ENCODE data around the gene DPP10. TPM values are rescaled to one million over a fixed set of nuclear protein-coding genes. Genes with fewer than 3 reads are reported as not detected.

The DPP10 gene
- total RNA-seq, 2 donors from 2014 or later, result not detected

DNA sequence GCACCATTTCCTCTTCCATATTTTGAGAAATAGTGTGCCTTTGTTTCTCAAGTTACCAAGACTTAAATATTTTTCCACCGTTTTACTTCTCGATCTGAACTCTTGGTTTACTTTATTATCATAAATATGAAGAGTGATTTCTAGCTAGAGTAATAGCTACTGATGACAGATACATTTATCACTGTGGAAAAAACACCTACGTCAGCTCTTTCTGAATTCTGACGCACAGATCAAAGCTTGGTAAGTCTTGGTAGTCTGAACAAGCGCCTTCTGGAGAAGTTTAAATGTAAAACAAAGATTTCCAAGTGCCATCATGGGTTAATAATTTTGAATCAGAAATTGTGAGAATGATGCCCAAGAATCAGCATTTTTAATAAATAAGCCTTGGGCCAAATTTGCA lies 367.7 kb downstream of the DPP10 start:
- TF ChIP-seq CTCF (IDR thresholded peaks at IDR 0.05), result no peak

GRCh38 chr2:114812261-114812660 lies 369.8 kb downstream of the DPP10 start:
- no peaks in the 10 kb centered on the region for H3K36me3 ChIP-seq
- no peak for ATAC-seq (ENCODE audit: insufficient number of reproducible peaks, low FRiP score, low read depth)
- H3K9me3 ChIP-seq, result no peaks in the 10 kb centered on the region
- H3K4me3 ChIP-seq, result no peak overlapping the region
- TF ChIP-seq CTCF (IDR thresholded peaks at IDR 0.05), result no peak
- no peak for DNase-seq (ENCODE audit: low spot score)
- no peaks in the 10 kb centered on the region for H3K4me1 ChIP-seq (ENCODE audit: control insufficient read depth in 1 of 2, low read depth in 2 of 2)
- no peak overlapping the region for H3K27ac ChIP-seq
- no peaks in the 10 kb centered on the region for H3K27me3 ChIP-seq (replicated peaks; ENCODE audit: insufficient read depth)

More for the DNA sequence above, 367.7 kb downstream of the DPP10 start:
- H3K4me3 ChIP-seq, result no peak overlapping the region
- no peak for ATAC-seq (ENCODE audit: insufficient number of reproducible peaks, low FRiP score, low read depth)
- no peak for DNase-seq (ENCODE audit: low spot score)
- H3K36me3 ChIP-seq, result no peaks in the 10 kb centered on the region
- no peaks in the 10 kb centered on the region for H3K9me3 ChIP-seq
- H3K4me1 ChIP-seq (ENCODE audit: control insufficient read depth in 1 of 2, low read depth in 2 of 2), result no peaks in the 10 kb centered on the region
- no peaks in the 10 kb centered on the region for H3K27me3 ChIP-seq (replicated peaks; ENCODE audit: insufficient read depth)
- H3K27ac ChIP-seq, result no peak overlapping the region

- Histone ChIP-seq H3K9me3 (no peaks in the 10 kb centered on the region), H3K4me1 (ENCODE audit: control insufficient read depth in 1 of 2, low read depth in 2 of 2) (no peaks in the 10 kb centered on the region), H3K27me3 (replicated peaks; ENCODE audit: insufficient read depth) (no peaks in the 10 kb centered on the region), H3K27ac (no peak overlapping the region), H3K4me3 (no peak overlapping the region), H3K36me3 (no peaks in the 10 kb centered on the region)
- DNase-seq (ENCODE audit: low spot score) (no peak), ATAC-seq (ENCODE audit: insufficient number of reproducible peaks, low FRiP score, low read depth) (no peak)
- TF ChIP-seq CTCF (IDR thresholded peaks at IDR 0.05), result no peak
These were observed 371.9 kb downstream of the DPP10 start for GRCh38 chr2:114814355-114814754.

DNA sequence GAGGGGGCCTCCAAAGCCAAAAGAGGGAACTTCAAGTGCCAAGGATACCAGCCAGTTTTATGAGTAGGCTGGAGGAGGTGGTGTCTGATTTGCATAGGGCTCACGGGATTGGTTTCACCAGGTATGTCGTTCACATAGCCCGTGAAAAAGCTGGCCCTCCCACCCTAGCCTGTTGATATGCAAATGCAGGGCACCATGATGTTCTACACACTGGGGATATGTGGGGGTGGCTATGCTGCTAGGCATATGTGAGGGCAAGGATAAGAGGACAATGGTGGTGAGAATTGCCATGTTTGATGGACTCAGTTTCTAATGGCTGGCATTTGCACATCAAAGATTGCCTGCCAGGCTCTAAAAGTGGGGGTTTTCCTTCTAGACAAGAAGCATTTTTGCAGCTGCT lies 378.6 kb downstream of the DPP10 start:
- ATAC-seq (ENCODE audit: insufficient number of reproducible peaks, low FRiP score, low read depth) (no peak), DNase-seq (ENCODE audit: low spot score) (no peak)
- Histone ChIP-seq H3K9me3 (no peaks in the 10 kb centered on the region), H3K4me1 (ENCODE audit: control insufficient read depth in 1 of 2, low read depth in 2 of 2) (no peaks in the 10 kb centered on the region), H3K36me3 (no peaks in the 10 kb centered on the region), H3K4me3 (no peak overlapping the region), H3K27ac (no peak overlapping the region), H3K27me3 (replicated peaks; ENCODE audit: insufficient read depth) (no peaks in the 10 kb centered on the region)
- TF ChIP-seq CTCF (IDR thresholded peaks at IDR 0.05), result no peak

- H3K4me3 ChIP-seq, result no peak overlapping the region
- DNase-seq (ENCODE audit: low spot score) (no peak), ATAC-seq (ENCODE audit: insufficient number of reproducible peaks, low FRiP score, low read depth) (no peak)
- H3K27ac ChIP-seq, result no peak overlapping the region
- H3K36me3 ChIP-seq, result no peaks in the 10 kb centered on the region
- H3K27me3 ChIP-seq (replicated peaks; ENCODE audit: insufficient read depth), result no peaks in the 10 kb centered on the region
- TF ChIP-seq CTCF (IDR thresholded peaks at IDR 0.05), result no peak
- H3K9me3 ChIP-seq, result no peaks in the 10 kb centered on the region
- H3K4me1 ChIP-seq (ENCODE audit: control insufficient read depth in 1 of 2, low read depth in 2 of 2), result no peaks in the 10 kb centered on the region
These were observed 401.5 kb downstream of the DPP10 start for GRCh38 chr2:114843963-114844362.
